Esophagus squamous epithelium (tissue), 4 donors: ENCODE measurements around the gene EIF2B2.
A peak's percentile ranks its signal among the peaks of the same experiment; 100 is the strongest.

Source experiments
- CTCF ChIP-seq, 6 experiments: fragments of 450-650 bp in 4 of 6; fragments of 200-600 bp in 2 of 6; sonication (generic) in 2 of 6; IDR thresholded peaks; one replicate each; pipeline ENCODE4 v1.5.1; 2016 to 2019; ENCODE audit warnings: antibody characterized with exemption in 6 of 6, mild to moderate bottlenecking in 4 of 6, moderate library complexity in 4 of 6
- POLR2A ChIP-seq, 4 donors: fragments of 450-650 bp; IDR thresholded peaks; one replicate each; pipeline ENCODE4 v1.6.1; 2017; ENCODE audit warnings: antibody characterized with exemption in 4 of 4, mild to moderate bottlenecking in 4 of 4, moderate library complexity in 3 of 4

GRCh38 chr14:74955229-74956026 lies 47.3 kb upstream of the EIF2B2 start, which contains the start of gene PGF:
- TF ChIP-seq CTCF (IDR thresholded peaks at IDR 0.05) (no peak), POLR2A (IDR thresholded peaks at IDR 0.05) (peak in 2 of 4 donors; percentile 65 to 75)
